Fibroblast of the conjunctiva (primary cell): Measurements from ENCODE around the gene PRPF38B.

Experiments
- DNase-seq: peaks from one replicate; pipeline ENCODE4 v3.0.0-alpha.2; 2010; ENCODE audit warnings: low read depth

PRPF38B gene

GRCh38 chr1:108717774-108718316 is 25.7 kb downstream of the PRPF38B start:
- no peak for DNase-seq

GRCh38 chr1:108718927-108719655 is 27.0 kb downstream of the PRPF38B start:
- no peak for DNase-seq

GRCh38 chr1:108719656-108720435 is 27.7 kb downstream of the PRPF38B start:
- DNase-seq: peak; percentile 51

- DNase-seq: no peak
Observed at GRCh38 chr1:108722292-108722691, 30.2 kb downstream of the PRPF38B start.

- DNase-seq: no peak
Observed at GRCh38 chr1:108725906-108726305, 33.8 kb downstream of the PRPF38B start.

GRCh38 chr1:108728327-108728923 is 36.3 kb downstream of the PRPF38B start:
- no peak for DNase-seq

- DNase-seq: no peak
Observed at GRCh38 chr1:108729481-108729880, 37.4 kb downstream of the PRPF38B start.

GRCh38 chr1:108732398-108732797 is 40.3 kb downstream of the PRPF38B start:
- no peak for DNase-seq

- DNase-seq: no peak
Observed at GRCh38 chr1:108734171-108734865, 42.2 kb downstream of the PRPF38B start.

- DNase-seq: no peak
Observed at GRCh38 chr1:108742253-108742652, 50.1 kb downstream of the PRPF38B start.

GRCh38 chr1:108745980-108746381 is 53.9 kb downstream of the PRPF38B start:
- DNase-seq: no peak

GRCh38 chr1:108746382-108747170 is 54.5 kb downstream of the PRPF38B start, which contains the start of gene STXBP3:
TSS of gene STXBP3 (plus strand) at chr1:108746674. CDS start at chr1:108746738, 64 bp downstream.
- DNase-seq: peak; percentile 98

- peak; percentile 81 for DNase-seq
Observed at GRCh38 chr1:108747171-108747850, 55.2 kb downstream of the PRPF38B start.

- DNase-seq: no peak
Observed at GRCh38 chr1:108747898-108748297, 55.8 kb downstream of the PRPF38B start.

- DNase-seq: no peak
Observed at GRCh38 chr1:108749081-108749480, 57.0 kb downstream of the PRPF38B start.

GRCh38 chr1:108750476-108751181 is 58.5 kb downstream of the PRPF38B start:
- no peak for DNase-seq
